HG03378 (cell line): ENCODE results near the gene STRBP.

Experiments
- ATAC-seq: cut with Tn5 transposase; IDR thresholded peaks from one replicate; pipeline ENCODE4 v1.9.1; 2021; ENCODE audit warnings: mild to moderate bottlenecking, moderate library complexity; ENCODE audit not compliant: unreplicated experiment

Gene STRBP

DNA sequence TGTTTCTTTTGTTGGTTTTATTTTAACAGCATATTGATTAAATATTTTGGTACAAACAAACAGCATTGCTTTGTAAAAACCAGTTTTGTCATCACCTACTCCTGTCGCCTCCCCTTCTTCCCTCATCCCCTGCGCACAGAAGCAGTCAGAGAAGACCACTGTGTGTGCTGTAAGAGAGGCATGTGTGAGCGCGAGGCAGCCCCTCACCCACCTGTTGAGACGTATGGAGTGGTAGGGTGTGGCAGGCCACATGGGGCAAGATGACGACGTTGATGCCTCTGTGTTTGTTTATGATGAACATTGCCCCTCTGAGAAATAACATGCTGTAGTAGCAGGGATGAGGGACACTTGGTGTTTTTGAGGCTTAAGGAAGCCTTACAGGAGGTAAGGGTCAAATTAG is 163.6 kb downstream of the STRBP start:
- no peak for ATAC-seq

DNA sequence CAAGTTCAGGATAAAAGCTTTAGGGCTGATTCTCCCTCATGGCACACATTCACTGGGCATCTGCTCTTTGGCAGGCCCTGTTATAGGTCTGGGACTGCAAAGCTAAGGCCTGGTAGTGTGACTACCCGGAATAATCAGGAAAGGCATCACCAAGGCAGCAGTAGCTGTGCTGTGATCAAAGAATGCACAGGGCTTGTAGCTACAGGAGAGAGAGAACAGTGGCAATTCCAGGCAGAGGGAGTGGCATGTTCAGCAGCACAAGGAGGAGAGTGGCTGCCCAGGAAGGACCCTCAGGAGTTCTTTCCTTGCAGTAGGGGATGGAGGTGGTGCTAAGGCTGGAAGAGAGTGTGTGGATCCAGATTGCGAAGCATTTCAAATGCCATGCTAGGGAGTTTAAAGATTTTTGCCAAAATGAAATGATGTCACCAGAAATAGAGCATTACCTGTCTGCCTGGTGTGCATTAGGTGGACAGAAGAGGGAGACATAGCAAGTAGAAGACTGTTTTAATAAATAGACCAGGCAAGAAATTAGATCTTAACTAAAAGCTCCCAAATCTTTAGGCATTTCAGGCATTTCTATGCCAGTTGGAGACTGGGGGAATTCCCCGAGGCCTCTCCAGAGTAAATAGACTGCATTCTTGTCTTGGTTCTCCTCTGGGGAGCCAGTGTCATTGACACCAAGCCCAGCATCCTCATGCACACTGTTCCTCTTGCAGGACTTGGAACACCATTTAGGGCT is 165.8 kb downstream of the STRBP start:
- no peak for ATAC-seq

DNA sequence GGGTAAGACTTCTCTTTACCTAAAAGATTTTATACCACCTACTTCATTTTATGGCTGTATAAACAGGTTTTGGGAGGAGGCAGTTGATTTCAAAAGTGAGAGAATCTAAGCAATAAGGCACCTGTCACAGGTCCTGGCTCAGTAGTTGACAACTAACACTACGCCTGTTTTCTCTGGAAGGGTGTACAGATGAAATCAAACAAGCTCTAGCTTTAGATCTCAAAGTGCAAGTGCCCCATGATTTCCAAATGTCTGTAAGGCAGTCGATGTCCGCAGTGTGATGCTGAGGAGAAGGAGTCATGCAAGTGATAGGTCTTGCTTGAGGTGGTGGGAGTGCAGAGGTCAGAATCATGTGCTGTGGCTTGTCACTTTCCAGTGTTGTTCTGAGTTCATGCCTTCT is 168.8 kb downstream of the STRBP start:
- no peak for ATAC-seq

DNA sequence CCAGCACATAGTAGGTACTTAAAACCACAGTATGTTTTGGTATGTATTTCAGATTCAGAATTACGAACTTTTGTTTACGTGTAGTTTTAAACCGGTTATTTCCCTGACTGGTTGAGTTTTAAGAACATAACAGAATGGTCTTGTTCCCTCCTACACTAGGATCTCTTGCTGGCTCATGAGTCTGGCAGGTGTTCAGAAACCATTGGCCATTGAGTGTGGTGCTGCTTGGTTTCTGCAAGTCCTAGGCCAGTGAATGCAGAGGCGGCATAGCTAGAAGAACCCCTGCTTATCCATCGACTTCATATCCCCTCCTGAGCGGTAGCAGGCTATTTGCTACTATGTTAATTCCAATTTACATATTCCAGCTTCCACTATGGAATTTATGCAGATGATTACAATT is 169.3 kb downstream of the STRBP start:
- ATAC-seq, result no peak

DNA sequence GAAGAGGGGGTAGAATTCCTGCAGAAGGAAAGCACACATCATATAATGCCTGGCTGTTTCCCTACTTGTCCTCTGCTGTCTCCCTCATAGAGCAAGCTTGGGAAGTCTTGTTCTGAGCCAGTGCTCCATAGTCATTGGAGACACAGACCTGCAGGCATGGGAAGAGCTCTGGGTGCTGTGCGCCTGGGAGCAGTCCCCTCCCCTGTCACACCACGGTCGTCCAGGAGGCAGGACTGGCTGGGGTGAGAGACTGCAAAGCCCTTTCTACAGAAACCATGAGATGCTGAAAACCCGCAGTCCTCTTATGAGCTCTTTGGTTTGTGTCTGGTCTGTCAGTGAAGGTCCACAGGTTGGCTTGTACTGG is 170.3 kb downstream of the STRBP start:
- no peak for ATAC-seq

DNA sequence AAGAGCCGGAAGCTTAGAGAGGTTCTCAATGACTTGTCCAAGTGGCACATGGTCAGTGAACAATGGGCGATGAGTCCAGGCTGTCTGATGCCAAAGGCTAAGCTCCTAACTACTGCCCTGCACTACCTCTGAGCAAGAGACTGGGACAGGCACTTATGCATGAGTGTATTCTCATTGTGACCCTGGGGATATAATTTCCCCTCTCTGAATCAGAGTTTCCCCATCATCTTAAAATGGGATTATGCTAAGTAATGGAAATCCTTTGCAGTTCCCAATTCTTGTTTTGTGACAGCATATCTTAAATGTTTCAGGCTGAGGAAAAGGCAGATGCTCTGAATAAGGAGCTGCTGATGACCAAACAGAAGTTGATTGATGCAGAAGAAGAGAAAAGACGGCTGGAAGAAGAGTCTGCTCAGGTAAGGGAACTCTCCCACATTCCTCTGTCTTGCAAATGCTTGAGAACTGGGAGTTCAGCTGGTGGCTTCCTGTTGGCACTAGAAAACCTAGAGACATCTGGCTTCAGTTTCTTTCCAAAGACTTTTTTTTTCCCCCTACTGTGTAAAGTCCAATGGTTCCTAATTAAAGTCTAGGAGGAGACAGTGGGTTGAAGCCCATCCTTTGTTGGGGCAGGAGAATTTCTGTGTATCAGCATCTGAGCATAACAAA is 170.8 kb downstream of the STRBP start:
- ATAC-seq, result no peak

DNA sequence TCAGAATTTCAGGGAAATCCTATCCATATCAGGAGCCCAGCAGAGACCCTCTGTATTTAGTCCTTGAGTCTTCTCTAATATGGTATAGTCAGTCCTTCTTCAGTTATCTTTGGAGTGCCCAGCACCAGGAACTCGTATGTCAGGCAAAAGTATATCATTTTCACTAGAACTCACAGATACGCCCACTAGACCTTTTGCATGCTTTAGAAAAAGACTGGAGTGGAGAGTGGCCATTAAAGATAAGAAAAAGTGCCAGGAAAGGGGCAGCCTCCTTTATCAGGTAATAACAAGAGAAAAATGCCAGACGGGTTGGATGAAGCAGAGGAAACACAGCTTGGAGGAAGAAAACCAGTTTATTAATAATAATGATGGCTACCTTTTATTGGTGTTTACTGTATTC is 171.4 kb downstream of the STRBP start:
- no peak for ATAC-seq

DNA sequence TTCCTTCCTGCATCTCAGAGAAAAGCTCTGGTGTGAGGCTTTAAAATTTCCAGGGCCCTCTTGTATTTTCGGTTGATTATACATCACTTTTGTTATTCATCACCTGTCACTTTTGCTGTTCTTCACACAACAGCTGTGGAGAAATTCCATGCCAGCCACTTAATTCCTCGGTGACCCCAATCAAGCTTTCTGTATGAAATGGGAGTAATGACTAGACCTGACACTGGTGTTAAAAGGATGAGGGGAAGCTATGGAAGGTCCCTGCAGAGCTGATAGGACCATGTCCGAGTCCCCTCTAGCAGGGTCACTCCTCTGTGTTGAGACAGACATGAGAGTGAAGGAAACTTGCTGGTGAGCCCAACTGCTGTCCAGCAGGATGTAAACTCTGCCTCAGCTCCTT is 175.2 kb downstream of the STRBP start:
- ATAC-seq, result no peak

DNA sequence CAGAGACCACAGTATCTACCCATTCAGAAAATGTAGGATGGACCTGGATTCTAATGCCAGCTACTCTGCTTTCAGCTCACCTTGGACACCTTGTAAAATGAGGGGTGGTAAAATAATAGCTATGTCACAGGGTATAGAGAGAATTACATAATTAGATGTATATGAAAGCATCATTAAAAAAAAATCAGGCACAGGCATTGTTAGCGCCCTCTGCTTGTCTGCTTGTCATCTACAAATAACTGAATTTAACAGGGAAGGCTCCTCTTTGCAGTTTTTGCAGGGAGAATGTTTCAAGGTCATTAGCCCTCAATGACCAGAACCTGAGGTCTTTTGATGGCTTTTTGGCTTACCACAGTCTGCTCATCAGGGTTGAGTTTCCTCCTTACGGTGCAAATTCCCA is 176.9 kb downstream of the STRBP start:
- ATAC-seq, result no peak

DNA sequence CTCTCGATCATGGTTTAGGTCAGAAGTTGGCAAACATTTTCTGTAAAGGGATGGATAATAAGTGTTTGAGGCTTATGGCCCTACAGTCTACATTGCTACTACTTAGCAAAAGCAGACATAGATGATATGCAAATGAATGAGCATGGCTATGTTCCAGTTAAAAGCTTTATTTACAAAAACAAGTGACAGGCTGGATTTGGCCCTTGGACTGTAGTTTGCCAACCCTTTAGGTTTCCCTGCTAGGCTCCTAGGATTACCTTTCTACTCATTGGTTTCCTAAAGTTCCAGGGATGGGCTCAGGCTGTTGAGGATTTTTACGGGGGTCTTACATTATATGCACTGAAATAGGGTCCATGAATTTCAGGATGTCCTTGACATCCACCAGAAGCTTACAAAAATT is 177.4 kb downstream of the STRBP start:
- no peak for ATAC-seq

DNA sequence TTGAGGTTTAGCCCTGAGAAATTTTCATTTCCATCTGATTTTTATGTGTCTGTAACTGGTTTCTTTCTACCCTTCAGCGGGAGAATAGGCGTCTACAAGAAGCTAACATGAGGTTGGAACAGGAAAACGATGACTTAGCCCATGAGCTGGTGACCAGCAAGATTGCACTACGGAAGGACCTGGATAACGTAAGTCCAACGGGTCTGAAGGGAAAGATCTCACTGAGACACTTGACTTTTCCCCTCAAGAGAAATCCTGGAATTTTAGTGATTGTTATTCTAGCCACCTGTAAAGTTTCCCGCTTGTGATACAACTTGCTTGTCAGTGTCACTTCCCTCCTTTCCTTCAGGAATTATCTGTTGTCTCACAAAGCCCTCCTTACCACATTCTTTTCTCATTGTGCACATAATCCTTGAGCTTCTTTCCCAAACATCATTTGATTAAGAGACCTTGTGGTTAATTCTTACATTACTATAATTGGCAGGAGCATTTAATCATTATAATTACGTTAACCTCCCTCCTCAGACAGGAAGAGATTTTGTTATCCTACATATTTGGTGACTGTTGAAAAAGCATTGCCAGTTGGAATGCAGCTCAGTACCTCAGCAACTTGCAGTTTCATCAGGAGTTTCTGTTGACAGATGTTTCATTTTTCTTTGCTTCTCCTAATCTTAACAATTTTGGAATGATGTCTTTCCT is 178.0 kb downstream of the STRBP start:
- ATAC-seq, result no peak

DNA sequence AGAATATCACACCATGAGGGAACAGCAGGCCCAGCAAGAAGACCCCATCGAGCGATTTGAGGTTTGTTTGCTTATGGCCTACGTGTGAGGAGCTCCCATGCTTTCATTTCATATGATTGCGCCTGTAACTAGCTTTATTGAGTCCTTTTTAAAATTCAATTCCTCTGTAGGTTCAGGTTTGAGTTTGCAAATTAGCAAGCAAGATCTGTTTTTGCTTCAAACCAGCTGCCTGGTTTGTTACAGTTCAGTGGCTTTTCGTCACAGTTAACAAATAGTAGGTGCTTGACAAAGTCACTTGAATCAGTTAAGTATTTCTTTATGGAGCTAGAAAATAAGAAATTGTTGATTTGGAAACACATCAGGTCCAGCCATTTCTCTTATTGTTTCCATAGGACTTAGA is 178.6 kb downstream of the STRBP start:
- no peak for ATAC-seq

DNA sequence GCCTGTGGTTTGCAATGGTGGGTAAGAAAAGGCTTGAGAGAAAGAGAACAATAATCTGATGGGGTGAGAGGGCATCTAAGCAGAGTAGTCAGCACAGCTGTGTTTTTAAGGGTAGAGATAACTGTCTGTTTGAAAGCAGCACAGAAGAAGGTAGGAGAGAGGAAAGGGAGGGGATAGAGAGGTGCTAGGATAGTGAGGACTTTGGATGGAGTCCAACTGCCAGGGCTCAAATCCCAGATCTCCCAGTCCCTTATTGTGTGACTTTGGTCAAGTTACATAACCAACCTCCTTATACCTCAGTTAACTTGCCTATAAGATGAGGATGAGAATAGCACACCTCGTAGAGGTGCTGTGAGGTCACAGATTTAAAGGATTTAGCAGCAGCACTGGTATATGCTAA is 179.3 kb downstream of the STRBP start:
- no peak for ATAC-seq

DNA sequence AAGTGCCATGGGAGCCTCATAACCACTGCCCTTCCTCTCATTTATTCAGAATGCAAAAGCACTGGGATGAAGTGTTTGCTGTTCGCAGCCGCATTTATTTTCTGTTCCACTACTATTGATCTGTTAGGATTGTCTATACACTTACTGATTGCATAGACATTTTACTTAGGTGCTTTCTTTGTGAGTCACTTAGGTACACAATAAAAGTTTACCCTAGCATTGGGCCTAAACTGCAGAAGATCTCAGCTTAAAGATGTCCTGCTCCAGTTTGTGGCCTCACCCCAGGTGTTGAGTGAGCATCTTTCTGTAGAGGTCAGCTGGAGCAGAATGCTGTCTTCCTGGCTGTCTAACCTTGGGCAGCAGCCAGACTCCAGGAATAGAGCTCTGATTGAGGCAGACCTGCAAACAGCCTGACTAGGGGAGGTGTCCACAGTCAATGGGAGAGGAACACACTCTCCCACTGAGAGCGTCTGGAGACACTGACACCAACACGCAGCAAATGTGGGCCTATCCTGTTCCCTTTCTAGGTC is 181.0 kb downstream of the STRBP start:
- no peak for ATAC-seq

DNA sequence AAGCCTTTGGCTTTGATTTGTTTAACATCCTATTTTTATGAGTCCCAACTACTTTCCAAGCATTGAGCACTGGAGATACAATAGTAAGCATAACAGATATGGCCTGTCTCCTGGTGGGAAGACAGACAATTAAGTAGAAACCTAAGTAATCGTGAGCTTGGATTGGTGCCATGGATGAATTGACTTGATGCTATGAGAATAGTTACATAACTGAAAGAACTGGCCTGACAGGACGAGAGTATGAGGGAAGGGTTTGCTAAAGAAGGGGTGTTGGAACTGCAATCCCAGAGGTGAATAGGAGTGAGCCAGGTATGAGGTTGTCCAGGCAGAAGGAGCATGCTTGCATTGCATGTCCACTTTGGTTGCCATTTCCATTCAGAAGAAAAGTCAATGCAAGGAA is 182.5 kb downstream of the STRBP start:
- no peak for ATAC-seq

DNA sequence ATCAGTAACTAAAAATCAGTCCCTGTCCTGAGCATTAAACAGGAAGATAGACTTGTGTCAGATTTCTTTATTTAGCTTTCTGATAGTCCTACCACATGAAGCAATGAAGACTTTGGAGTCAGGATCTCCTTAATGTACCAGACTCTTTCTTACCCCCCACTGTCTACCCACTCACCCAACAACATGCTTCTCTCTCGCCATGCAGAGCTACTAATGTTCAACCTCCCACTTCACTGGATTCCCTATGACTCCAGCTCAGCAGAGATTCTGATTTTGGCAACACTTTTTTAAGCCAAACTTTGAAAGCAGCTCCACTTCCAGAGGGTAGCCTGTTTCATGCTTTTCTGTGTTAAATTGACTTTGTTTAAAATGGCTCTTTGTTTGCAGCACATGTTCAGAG is 184.1 kb downstream of the STRBP start:
- no peak for ATAC-seq

DNA sequence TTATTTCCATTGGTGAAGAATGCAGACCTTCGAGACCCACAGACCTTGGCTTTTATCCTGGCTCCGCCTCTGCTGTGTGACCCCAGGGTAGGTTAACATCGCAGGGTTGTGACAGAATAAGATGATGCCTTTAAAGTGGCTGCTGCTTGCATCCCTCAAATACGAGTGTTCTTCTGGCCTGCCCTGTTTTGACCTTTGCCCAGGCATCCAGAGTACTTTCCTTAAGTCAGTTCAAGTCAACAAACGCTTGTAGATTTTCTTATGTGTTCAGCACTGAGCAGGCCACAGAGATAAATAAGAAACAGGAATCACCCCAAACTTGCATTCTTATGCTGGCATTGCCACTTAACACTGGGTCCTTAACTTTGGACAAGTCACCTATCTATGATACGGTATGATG is 184.7 kb downstream of the STRBP start:
- ATAC-seq, result no peak

DNA sequence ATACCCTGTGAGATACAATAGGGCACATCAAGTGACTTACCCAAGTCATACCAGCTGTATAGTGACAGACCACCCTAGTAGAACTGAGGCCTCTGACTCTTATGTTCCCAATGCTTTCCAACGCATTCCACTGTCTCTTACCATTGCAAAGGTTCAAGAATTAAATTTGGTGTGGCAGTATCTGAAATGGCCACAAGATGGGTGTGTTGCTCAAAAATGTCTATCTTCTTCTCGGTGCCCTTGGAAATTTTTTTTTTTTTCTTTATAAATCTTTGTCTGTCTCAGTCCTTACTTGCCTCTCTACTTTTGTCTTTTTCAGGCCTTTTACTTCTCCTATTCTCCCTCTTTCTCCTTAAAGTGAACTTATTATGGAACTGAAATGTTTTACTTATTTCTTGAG is 186.6 kb downstream of the STRBP start:
- ATAC-seq, result no peak

DNA sequence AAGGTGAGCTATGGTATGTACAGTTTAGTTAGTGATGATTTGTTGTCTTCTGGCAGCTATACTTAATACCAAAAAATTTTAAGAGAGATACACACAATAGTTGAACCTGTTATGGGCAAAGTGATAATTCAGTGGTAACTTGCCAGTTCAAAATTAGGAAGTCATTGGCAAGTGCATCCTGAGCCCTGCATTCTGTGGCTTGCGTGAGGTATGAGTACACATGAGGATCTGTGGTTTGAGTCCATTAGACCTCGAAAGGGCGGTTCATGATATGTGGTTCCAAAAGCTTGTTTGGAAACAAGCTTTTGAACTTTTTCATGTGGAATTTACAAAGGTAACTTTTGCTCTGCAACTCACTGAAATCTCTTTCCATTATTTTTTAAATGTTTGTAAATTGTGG is 187.9 kb downstream of the STRBP start:
- no peak for ATAC-seq

DNA sequence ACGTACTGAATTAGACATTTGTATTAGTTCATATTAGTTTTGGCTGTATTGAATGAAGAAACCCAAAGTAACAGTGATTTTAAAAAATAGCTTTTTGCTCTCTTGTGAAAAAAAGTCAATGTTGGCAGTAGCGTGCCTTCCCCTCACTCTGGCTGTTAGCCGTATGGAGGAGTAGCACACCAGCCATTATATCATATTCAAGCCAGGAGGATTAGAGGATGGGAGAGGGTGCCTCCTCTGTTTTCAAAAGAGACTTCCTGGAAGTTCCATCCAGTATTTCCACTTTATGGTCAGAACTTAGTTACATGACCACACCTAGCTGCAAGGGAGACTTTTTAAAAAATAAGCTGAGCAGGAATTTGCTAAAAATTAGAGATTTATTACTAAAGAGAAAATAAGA is 193.8 kb downstream of the STRBP start:
- ATAC-seq, result no peak

DNA sequence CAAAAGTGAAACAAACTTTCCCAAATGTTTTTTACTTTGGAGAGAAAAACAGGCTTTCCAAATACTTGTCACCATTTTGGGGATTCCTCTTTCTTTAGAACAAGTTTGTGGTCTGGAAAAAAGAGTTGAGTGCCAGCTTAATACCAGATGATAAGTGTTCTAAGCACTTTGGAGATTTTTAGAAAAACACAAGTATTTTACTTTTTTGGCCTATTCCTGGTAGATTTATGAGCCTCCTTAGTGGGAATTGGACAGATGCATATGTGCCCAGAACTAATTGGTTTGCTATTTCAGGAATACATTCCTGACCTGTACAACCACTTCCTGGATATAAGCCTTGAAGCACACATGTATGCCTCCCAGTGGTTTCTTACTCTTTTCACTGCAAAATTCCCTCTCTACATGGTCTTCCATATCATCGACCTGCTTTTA is 194.4 kb downstream of the STRBP start:
- no peak for ATAC-seq

DNA sequence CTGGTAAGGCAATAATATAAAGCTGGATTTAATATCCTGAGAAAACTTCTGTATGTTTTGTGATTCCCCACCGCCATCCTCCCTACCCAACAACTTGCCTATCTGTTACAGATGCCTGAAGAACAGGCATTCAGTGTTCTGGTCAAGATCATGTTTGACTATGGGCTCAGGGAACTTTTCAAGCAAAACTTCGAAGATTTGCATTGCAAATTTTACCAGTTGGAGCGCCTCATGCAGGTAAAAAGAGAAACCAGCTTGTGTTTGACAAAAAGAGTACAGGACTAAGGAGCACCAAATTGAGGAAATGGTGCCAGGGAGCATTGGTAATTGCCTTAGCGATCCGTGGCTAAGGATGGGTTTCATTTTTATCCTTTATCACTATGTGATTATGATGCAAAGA is 194.9 kb downstream of the STRBP start:
- ATAC-seq, result no peak
